IMR-90 (cell line): Measurements from ENCODE around the gene IL1RAPL1. TPM values are rescaled to one million over a fixed set of nuclear protein-coding genes. Genes with fewer than 3 reads are reported as not detected.

Experiments
- ATAC-seq: fragments of 200-7000 bp; cut with Tn5 transposase; 2 replicates; pipeline ENCODE4 v1.9.1; 2020; ENCODE audit warnings: low read depth, mild to moderate bottlenecking, moderate library complexity
- BruUV-seq: library from RNA; stranded (reverse); fragments of 400-500 nt; replicated peaks from 2 replicates; lab custom pipeline; 2021; lab: Mats Ljungman, UMichigan
- CTCF ChIA-PET: fragments of 300-600 bp; formaldehyde crosslinking; extraction: SDS; loops from one replicate; lab custom pipeline; 2021; ENCODE audit warnings: antibody characterized with exemption; lab: Yijun Ruan, JAX
- POLR2A ChIA-PET: fragments of 300-600 bp; sonication (Branson Sonifier 250); formaldehyde crosslinking; loops from one replicate; lab custom pipeline; 2022; ENCODE audit warnings: antibody characterized with exemption; ENCODE audit not compliant: unreplicated experiment; lab: Charles Lee
- DNase-seq: peaks from one replicate; pipeline ENCODE4 v3.0.0; 2013
- H2AFZ ChIP-seq: replicated peaks from 2 replicates; pipeline ENCODE3; 2013; ENCODE audit warnings: low read length, mild to moderate bottlenecking; ENCODE audit not compliant: poor library complexity
- H2AK5ac ChIP-seq: 2 replicates; pipeline ENCODE4 v1.6.1; 2013; ENCODE audit warnings: low read depth, low read length, inconsistent platforms
- H2AK9ac ChIP-seq: replicated peaks from 2 replicates; pipeline ENCODE3; 2013; ENCODE audit warnings: mild to moderate bottlenecking, low read depth, low read length, moderate library complexity; ENCODE audit not compliant: poor library complexity
- H2BK120ac ChIP-seq: 2 replicates; pipeline ENCODE4 v1.6.1; 2013; ENCODE audit warnings: low read depth, low read length, inconsistent platforms
- H2BK15ac ChIP-seq: 3 replicates; pipeline ENCODE4 v1.6.1; 2013; ENCODE audit warnings: low read depth, low read length, inconsistent platforms
- H2BK20ac ChIP-seq: 2 replicates; pipeline ENCODE4 v1.6.1; 2013; ENCODE audit warnings: low read depth, mild to moderate bottlenecking, inconsistent platforms, low read length, moderate library complexity
- H2BK5ac ChIP-seq: 2 replicates; pipeline ENCODE4 v1.6.1; 2013; ENCODE audit warnings: mild to moderate bottlenecking, low read depth, low read length, inconsistent platforms; ENCODE audit not compliant: poor library complexity, severe bottlenecking
- H3K14ac ChIP-seq: replicated peaks from 2 replicates; pipeline ENCODE4 v1.6.1; 2013; ENCODE audit warnings: low read depth, low read length, inconsistent platforms
- H3K18ac ChIP-seq: 2 replicates; pipeline ENCODE4 v1.6.1; 2013; ENCODE audit warnings: low read depth, low read length, control low read depth
- H3K23ac ChIP-seq: 2 replicates; pipeline ENCODE4 v1.6.1; 2013; ENCODE audit warnings: low read depth, low read length, inconsistent platforms
- H3K27ac ChIP-seq: 2 replicates; pipeline ENCODE4 v1.5.1; 2013; ENCODE audit warnings: mild to moderate bottlenecking, control low read depth, low read length; ENCODE audit not compliant: insufficient read depth
- H3K27me3 ChIP-seq: 2 replicates; pipeline ENCODE4 v1.6.1; 2013; ENCODE audit warnings: low read length; ENCODE audit not compliant: control insufficient read depth, insufficient read depth
- H3K36me3 ChIP-seq: 2 replicates; pipeline ENCODE4 v1.6.1; 2013; ENCODE audit warnings: low read length, mixed read lengths; ENCODE audit not compliant: control insufficient read depth, insufficient read depth
- H3K4ac ChIP-seq: 2 replicates; pipeline ENCODE4 v1.6.1; 2013; ENCODE audit warnings: low read depth, low read length, inconsistent platforms
- H3K4me1 ChIP-seq: 2 replicates; pipeline ENCODE4 v1.6.1; 2013; ENCODE audit warnings: low read length, mixed read lengths; ENCODE audit not compliant: control insufficient read depth, insufficient read depth
- H3K4me2 ChIP-seq: 2 replicates; pipeline ENCODE4 v1.6.1; 2013; ENCODE audit warnings: low read depth, mild to moderate bottlenecking, control low read depth, low read length, moderate library complexity
- H3K4me3 ChIP-seq: 2 replicates; pipeline ENCODE4 v1.5.1; 2013; ENCODE audit warnings: low read depth, mild to moderate bottlenecking, control low read depth, low read length, moderate library complexity; ENCODE audit not compliant: insufficient read depth
- H3K56ac ChIP-seq: 2 replicates; pipeline ENCODE4 v1.6.1; 2013; ENCODE audit warnings: low read length, inconsistent platforms; ENCODE audit not compliant: insufficient read depth; ENCODE audit errors: extremely low read depth
- H3K79me1 ChIP-seq, 2 experiments: 2 replicates each; pipeline ENCODE4 v1.6.1; 2013; ENCODE audit warnings: low read length in 2 of 2, inconsistent platforms in 1 of 2, low read depth in 1 of 2
- H3K9ac ChIP-seq: 2 replicates; pipeline ENCODE4 v1.6.1; 2013; ENCODE audit warnings: low read depth, low read length, control low read depth
- H3K9me1 ChIP-seq: 2 replicates; pipeline ENCODE4 v1.6.1; 2013; ENCODE audit warnings: low read length, inconsistent platforms; ENCODE audit not compliant: insufficient read depth
- H3K9me3 ChIP-seq: 2 replicates; pipeline ENCODE4 v1.6.1; 2013; ENCODE audit warnings: low read length; ENCODE audit not compliant: control insufficient read depth, insufficient read depth
- H4K20me1 ChIP-seq: 2 replicates; pipeline ENCODE4 v1.6.1; 2013; ENCODE audit warnings: low read length, inconsistent platforms; ENCODE audit not compliant: insufficient read depth
- H4K5ac ChIP-seq: 2 replicates; pipeline ENCODE4 v1.6.1; 2013; ENCODE audit warnings: mild to moderate bottlenecking, low read depth, low read length, control low read depth
- H4K8ac ChIP-seq, 2 experiments: 2 replicates each; pipeline ENCODE4 v1.6.1; 2013; ENCODE audit warnings: low read depth in 2 of 2, low read length in 2 of 2, control low read depth in 1 of 2, inconsistent platforms in 1 of 2
- H4K91ac ChIP-seq: 2 replicates; pipeline ENCODE4 v1.6.1; 2013; ENCODE audit warnings: low read depth, low read length, inconsistent platforms; ENCODE audit not compliant: insufficient read depth
- BHLHE40 ChIP-seq: fragments of 150-350 bp; IDR thresholded peaks from 2 replicates; pipeline ENCODE4 v1.6.1; 2016; ENCODE audit warnings: mild to moderate bottlenecking, low read depth, low read length
- CHD1 ChIP-seq: IDR thresholded peaks from 2 replicates; pipeline ENCODE4 v1.6.1; 2012; ENCODE audit warnings: low read depth, low read length, improper control_type of control experiment
- CTCF ChIP-seq: conservative IDR thresholded peaks from 2 replicates; pipeline ENCODE4 v1.5.1; 2012; ENCODE audit warnings: mild to moderate bottlenecking, low read depth, low read length, improper control_type of control experiment
- MAFK ChIP-seq: IDR thresholded peaks from 2 replicates; pipeline ENCODE4 v1.6.1; 2012; ENCODE audit warnings: low read depth, low read length, improper control_type of control experiment
- MAZ ChIP-seq: IDR thresholded peaks from 2 replicates; pipeline ENCODE4 v1.6.1; 2012; ENCODE audit warnings: low read depth, mild to moderate bottlenecking, low read length, improper control_type of control experiment, moderate library complexity, borderline replicate concordance
- MXI1 ChIP-seq: IDR thresholded peaks from 2 replicates; pipeline ENCODE4 v1.6.1; 2012; ENCODE audit warnings: low read depth, mild to moderate bottlenecking, low read length, moderate library complexity, borderline replicate concordance
- NFE2L2 ChIP-seq: fragments of 150-350 bp; IDR thresholded peaks from 2 replicates; pipeline ENCODE4 v1.6.1; 2016; ENCODE audit warnings: low read depth, mild to moderate bottlenecking, low read length
- POLR2A ChIP-seq: IDR thresholded peaks from 2 replicates; pipeline ENCODE4 v1.6.1; 2012; ENCODE audit warnings: mild to moderate bottlenecking, low read depth, low read length
- RAD21 ChIP-seq: IDR thresholded peaks from 2 replicates; pipeline ENCODE4 v1.6.1; 2012; ENCODE audit warnings: low read length, improper control_type of control experiment
- RCOR1 ChIP-seq: IDR thresholded peaks from 2 replicates; pipeline ENCODE4 v1.6.1; 2012; ENCODE audit warnings: mild to moderate bottlenecking, low read length, improper control_type of control experiment; ENCODE audit not compliant: insufficient replicate concordance
- RFX5 ChIP-seq: IDR thresholded peaks from 2 replicates; pipeline ENCODE4 v1.8.0; 2012; ENCODE audit warnings: low read depth, mild to moderate bottlenecking, low read length, moderate library complexity
- SMC3 ChIP-seq: fragments of 150-350 bp; IDR thresholded peaks from 2 replicates; pipeline ENCODE4 v1.6.1; 2016; ENCODE audit warnings: low read depth, mild to moderate bottlenecking, antibody characterized with exemption, low read length, moderate library complexity
- USF2 ChIP-seq: fragments of 150-350 bp; IDR thresholded peaks from 2 replicates; pipeline ENCODE4 v1.6.1; 2017; ENCODE audit warnings: mild to moderate bottlenecking, antibody characterized with exemption, low read length, low read depth
- WGBS, 2 experiments: methylation state at CpG; one replicate each; pipeline versions ENCODE4 v1.1.5 to v1.1.7; 2013; ENCODE audit warnings: missing lambda C conversion rate in 2 of 2; ENCODE audit not compliant: insufficient read length in 1 of 2; ENCODE audit errors: extremely low coverage in 2 of 2; 5-methylcytosine and 5-hydroxymethylcytosine counted together
- dilution Hi-C: fragments of 300-500 bp; cut with HindIII; formaldehyde crosslinking; loops from one replicate; pipeline ENCODE4 v1.14.3; 2018; ENCODE audit warnings: low sequenced_read_pairs; ENCODE audit not compliant: unreplicated experiment
- in situ Hi-C: fragments of 300-500 bp; cut with MboI; formaldehyde crosslinking; loops from 3 replicates; pipeline ENCODE4 v1.14.3; 2019; ENCODE audit warnings: low sequenced_read_pairs, inconsistent platforms, mixed read lengths
- intact Hi-C: fragments of 100-400 bp; cut with micrococcal nuclease; formaldehyde crosslinking; loops from 2 replicates; pipeline ENCODE4 v1.10.0; 2022
- polyA plus RNA-seq, 3 experiments: library from polyadenylated mRNA; depleted of rRNA; stranded (reverse); fragments of >200 nt; gene quantifications; 2 replicates each; pipeline ENCODE4 v1.2.3, GENCODE V29; 2012; ENCODE audit warnings: low replicate concordance in 1 of 3
- total RNA-seq: library from RNA; depleted of rRNA; stranded (reverse); fragments of >200 nt; gene quantifications from 2 replicates; pipeline ENCODE4 v1.2.3, GENCODE V29; 2012

IL1RAPL1 gene
- total and polyA plus RNA-seq, 2 of the 4 experiments (the other 2 are of a cell fraction): 1.5 to 9.0 TPM

- Histone ChIP-seq H2BK120ac (no peak overlapping the region), H2AFZ (no peak overlapping the region), H4K5ac (no peak overlapping the region), H3K4me3 (no peak overlapping the region), H2BK20ac (no peak overlapping the region), H4K8ac (no peak overlapping the region), H3K23ac (no peak overlapping the region), H2AK5ac (no peak overlapping the region), H3K36me3 (no peaks in the 10 kb centered on the region), H4K91ac (no peak overlapping the region), H3K27ac (no peak overlapping the region), H3K18ac (no peak overlapping the region), H2BK15ac (no peak overlapping the region), H3K9me1 (no peaks in the 10 kb centered on the region), H3K9me3 (no peaks in the 10 kb centered on the region), H3K4me1 (no peaks in the 10 kb centered on the region), H3K4me2 (no peak overlapping the region), H3K9ac (no peak overlapping the region), H3K79me1 (no peaks in the 10 kb centered on the region), H2AK9ac (no peak overlapping the region), H4K20me1 (no peaks in the 10 kb centered on the region), H3K56ac (no peak overlapping the region), H3K4ac (no peak overlapping the region), H3K27me3 (no peaks in the 10 kb centered on the region), H3K14ac (no peak overlapping the region), H2BK5ac (no peak overlapping the region)
- no peak for DNase-seq
- ChIA-PET POLR2A (no interaction called here), CTCF (no interaction called here)
- no CpG with 5 or more reads among the region's 2 CpGs for WGBS, 2 experiments
- TF ChIP-seq RCOR1 (no peak), POLR2A (no peak), USF2 (no peak), CHD1 (no peak), MAFK (no peak), MAZ (no peak), MXI1 (no peak), NFE2L2 (no peak), RFX5 (no peak), BHLHE40 (no peak), SMC3 (no peak), CTCF (no peak), RAD21 (no peak)
- in situ Hi-C loops (no loop called here), dilution Hi-C loops (no loop called here), intact Hi-C loops (no loop called here)
- ATAC-seq: no peak
- BruUV-seq: no TSS peak
These were observed 452.3 kb downstream of the IL1RAPL1 start for GRCh38 chrX:29039501-29039900.
